GM12872 (cell line): ENCODE data around the gene INAVA.

ENCODE experiments used
- TF ChIP-seq, protein P1 (sequence below): IDR thresholded peaks from 3 replicates; pipeline ENCODE4 v1.5.1; 2011; ENCODE audit warnings: low read depth, mild to moderate bottlenecking, low read length, moderate library complexity; ENCODE audit not compliant: insufficient read depth

INAVA gene

DNA sequence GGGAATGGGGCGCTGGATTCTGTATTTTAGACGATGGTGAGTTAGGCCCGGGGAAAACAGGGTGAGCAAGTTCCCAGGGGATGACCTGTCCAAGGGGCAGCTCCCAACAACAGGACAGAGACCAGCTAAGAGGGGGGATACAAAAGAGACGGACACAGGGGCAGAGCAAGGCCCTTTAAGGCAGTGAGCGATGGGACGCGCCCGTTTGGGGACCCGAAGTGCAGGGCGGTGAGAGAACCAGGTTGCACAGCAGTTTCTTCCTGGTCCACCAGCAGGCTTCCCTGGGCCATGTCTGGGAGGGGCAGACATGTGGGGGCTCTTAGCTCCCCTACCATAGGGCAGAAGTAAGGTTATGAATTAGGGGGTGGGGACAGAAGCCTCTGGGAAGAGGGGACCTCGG lies 22.0 kb downstream of the INAVA start:
- TF ChIP-seq, protein P1, sequence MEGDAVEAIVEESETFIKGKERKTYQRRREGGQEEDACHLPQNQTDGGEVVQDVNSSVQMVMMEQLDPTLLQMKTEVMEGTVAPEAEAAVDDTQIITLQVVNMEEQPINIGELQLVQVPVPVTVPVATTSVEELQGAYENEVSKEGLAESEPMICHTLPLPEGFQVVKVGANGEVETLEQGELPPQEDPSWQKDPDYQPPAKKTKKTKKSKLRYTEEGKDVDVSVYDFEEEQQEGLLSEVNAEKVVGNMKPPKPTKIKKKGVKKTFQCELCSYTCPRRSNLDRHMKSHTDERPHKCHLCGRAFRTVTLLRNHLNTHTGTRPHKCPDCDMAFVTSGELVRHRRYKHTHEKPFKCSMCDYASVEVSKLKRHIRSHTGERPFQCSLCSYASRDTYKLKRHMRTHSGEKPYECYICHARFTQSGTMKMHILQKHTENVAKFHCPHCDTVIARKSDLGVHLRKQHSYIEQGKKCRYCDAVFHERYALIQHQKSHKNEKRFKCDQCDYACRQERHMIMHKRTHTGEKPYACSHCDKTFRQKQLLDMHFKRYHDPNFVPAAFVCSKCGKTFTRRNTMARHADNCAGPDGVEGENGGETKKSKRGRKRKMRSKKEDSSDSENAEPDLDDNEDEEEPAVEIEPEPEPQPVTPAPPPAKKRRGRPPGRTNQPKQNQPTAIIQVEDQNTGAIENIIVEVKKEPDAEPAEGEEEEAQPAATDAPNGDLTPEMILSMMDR = no peak

DNA sequence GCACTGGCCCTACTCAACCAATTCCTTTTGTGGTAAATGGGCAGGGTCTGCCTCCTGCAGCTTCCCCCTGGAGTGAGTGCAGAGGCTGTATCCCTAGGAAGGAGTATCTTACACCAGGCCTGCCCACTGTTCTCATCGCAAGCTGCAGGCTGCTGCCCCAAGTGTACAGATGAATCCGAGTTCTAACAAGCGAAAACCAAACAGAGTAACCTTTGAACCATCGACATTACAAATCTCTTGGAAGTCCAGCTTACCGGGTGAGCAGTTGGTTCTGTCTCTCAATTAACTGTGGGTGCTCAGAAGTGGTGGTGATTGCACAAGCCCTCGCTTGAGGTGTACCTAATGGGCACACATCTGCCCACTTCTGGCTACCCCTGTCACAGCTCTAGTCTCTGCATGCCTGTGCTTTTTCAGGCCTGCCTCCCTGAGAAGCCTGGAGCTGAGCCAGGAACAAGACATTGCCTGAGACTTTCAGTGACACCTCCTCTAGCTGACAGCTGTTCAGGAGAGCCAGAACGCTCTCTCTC lies 22.7 kb downstream of the INAVA start:
- TF ChIP-seq, protein P1 = no peak

DNA sequence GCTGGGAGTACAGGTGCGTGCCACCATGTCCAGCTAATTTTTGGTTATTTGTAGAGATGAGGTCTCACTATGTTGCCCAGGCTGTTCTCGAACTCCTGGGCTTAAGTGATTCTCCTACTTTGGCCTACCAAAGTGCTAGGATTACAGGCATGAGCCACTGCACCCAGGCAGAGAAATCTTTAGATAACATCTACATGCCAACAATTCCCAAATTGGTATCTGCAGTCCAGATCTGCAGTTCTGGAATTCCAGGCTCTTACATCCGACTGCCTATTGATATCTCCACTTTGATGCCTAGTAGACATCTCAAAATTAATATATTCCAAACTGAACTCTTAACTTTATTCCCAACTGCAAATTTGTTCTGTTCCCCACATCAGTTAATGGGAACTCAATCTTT lies 23.3 kb downstream of the INAVA start:
- TF ChIP-seq, protein P1 = no peak

DNA sequence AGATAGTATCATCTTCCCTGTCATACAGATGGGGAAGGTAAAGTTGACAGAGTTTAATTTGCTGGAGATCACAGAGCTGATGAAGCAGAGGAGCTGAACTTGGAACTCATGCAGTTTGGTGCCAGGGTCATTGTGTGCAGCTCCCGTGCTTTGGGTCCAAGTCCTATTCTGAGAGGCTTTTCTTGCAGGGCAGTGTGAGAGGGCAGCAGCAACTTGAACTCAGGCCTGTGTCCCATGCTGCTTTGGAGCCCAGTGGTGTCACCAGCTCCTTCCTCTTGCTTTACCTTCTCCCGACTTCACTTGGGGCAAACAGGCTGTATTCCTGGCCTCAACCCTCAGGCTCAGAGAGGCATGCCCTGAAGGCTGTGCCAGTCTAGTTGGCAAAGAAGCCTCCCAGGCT lies 24.7 kb downstream of the INAVA start:
- TF ChIP-seq, protein P1 = no peak

DNA sequence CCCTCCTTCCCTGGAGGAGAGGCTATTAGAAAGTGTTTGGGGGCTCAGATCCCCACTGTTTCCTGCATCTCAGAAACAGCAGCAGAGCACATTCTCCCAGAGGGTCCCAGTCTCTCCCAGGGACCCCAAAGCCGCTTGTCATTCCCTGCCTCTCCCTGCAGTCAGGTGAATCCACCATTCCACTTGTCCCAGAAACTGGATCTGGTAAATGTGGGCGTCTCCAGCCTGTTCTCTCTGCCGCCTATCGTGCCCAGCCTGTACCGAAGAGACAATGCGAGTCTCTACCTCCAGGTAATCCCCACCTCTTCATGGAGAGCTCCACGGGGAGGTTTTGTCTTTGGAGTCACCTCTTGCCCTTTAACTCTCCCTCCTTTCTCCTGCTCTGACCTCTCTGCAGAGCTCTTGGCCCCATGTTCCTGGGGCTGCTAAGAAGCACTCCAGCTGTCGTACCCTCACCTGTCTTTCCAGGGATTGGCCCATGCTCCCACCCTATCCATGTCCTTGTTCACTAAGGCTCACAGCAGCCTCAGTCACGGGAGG lies 26.9 kb downstream of the INAVA start:
- TF ChIP-seq, protein P1 = no peak

DNA sequence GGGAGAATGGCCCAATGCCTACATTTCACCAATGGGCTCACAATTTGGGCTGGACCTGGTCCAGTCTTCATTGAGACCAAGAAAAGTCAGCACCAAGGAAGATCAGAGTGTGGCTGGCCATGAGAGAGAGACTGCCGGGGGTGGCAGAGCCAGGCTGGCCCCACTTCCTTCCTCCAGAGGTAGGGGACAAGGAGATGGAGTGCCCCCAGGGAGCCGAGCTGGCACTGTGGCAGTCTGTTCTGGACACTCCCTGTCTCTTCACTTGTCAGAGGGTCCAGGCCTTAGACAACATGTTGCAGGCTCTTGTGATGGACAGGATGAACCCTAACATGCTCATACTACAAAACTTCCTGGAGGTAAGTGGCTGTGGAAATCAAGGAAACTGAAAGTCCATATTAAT lies 27.7 kb downstream of the INAVA start:
- TF ChIP-seq, protein P1 = no peak

DNA sequence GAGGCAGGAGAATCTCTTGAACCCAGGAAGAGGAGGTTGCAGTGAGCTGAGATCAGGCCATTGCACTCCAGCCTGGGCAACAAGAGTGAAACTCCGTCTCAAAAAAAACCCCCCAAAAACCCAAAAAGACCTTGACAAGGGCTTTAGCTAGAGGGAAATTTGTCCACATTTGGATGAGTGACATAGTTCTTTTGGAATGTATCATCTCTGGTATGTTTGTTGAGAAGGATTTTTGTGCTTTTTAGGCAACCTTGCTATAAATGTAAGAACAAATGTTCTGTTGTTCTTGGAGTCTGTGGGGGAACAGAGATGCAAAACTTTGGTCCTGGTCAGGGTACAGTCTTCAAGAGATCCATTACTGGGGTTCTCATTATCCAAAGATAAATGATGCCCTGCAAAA lies 28.9 kb downstream of the INAVA start:
- TF ChIP-seq, protein P1 = no peak
